HepG2 (cell line): ENCODE results near the gene PIK3CB. TPM values are rescaled to one million over a fixed set of nuclear protein-coding genes. Genes with fewer than 3 reads are reported as not detected.

Experiments
- ATAC-seq: fragments of 200-7000 bp; cut with Tn5 transposase; 3 replicates; pipeline ENCODE4 v1.9.1; 2020; ENCODE audit warnings: mild to moderate bottlenecking, moderate library complexity
- BruUV-seq: library from RNA; stranded (reverse); fragments of 400-500 nt; replicated peaks from 2 replicates; lab custom pipeline; 2021; lab: Mats Ljungman, UMichigan
- CTCF ChIA-PET: fragments of 300-600 bp; formaldehyde crosslinking; extraction: SDS; loops from one replicate; lab custom pipeline; 2021; ENCODE audit warnings: low total read pairs, inconsistent platforms, low intra/inter-chr PET ratio; lab: Yijun Ruan, JAX
- POLR2A ChIA-PET: fragments of 350-600 bp; sonication (Branson Sonifier 250); formaldehyde crosslinking; loops from one replicate; lab custom pipeline; 2020; ENCODE audit warnings: antibody characterized with exemption, inconsistent platforms; lab: Yijun Ruan, JAX
- DNase-seq: peaks from one replicate; pipeline ENCODE4 v3.0.0-alpha.2; 2015; ENCODE audit warnings: low spot score
- FAIRE-seq: peaks from 3 replicates; lab custom pipeline; 2011; peaks lifted over from hg19 to GRCh38; lab: Jason Lieb, UNC
- H2AFZ ChIP-seq: one replicate; pipeline ENCODE4 v1.6.1; 2011; ENCODE audit warnings: low read length, inconsistent platforms
- H3K27ac ChIP-seq: fragments of 300-600 bp; 3 replicates; pipeline ENCODE4 v1.8.0; 2011; ENCODE audit warnings: mixed run types, mild to moderate bottlenecking, mixed read lengths, low read length, inconsistent platforms; ENCODE audit not compliant: insufficient read depth; ENCODE audit errors: extremely low read length
- H3K27me3 ChIP-seq, 2 experiments: fragments of 200-600 bp in 1 of 2; 2 replicates in 1 of 2; 3 replicates in 1 of 2; pipeline versions ENCODE4 v1.6.0 to v1.8.0; 2011; ENCODE audit warnings: low read length in 2 of 2, mild to moderate bottlenecking in 2 of 2, moderate library complexity in 2 of 2, inconsistent platforms in 1 of 2; ENCODE audit not compliant: insufficient read depth in 2 of 2, control insufficient read depth in 1 of 2
- H3K36me3 ChIP-seq, 2 experiments: fragments of 200-600 bp in 1 of 2; replicated peaks in 1 of 2; 2 replicates in 1 of 2; 3 replicates in 1 of 2; pipeline versions ENCODE4 v1.5.1 to v1.8.0; 2011; ENCODE audit warnings: low read length in 2 of 2, inconsistent platforms in 1 of 2; ENCODE audit not compliant: insufficient read depth in 2 of 2, control insufficient read depth in 1 of 2
- H3K4me1 ChIP-seq: 2 replicates; pipeline ENCODE4 v1.5.1; 2012; ENCODE audit warnings: low read length, inconsistent platforms; ENCODE audit not compliant: insufficient read depth
- H3K4me2 ChIP-seq: 2 replicates; pipeline ENCODE4 v1.6.0; 2011; ENCODE audit warnings: low read depth, low read length, inconsistent platforms
- H3K4me3 ChIP-seq, 3 experiments: fragments of 200-600 bp in 1 of 3; sonication (generic), shearing (Covaris generic) in 1 of 3; replicated peaks in 1 of 3; 2 replicates each; pipeline ENCODE4 v1.5.1; 2011 to 2016; ENCODE audit warnings: low read length in 3 of 3, inconsistent platforms in 2 of 3, low read depth in 2 of 3, mild to moderate bottlenecking in 2 of 3, control low read depth in 1 of 3, mixed read lengths in 1 of 3; ENCODE audit not compliant: insufficient read depth in 1 of 3
- H3K79me2 ChIP-seq: one replicate; pipeline ENCODE4 v1.6.1; 2011; ENCODE audit warnings: low read length, inconsistent platforms; ENCODE audit not compliant: insufficient read depth
- H3K9ac ChIP-seq: 2 replicates; pipeline ENCODE4 v1.6.0; 2011; ENCODE audit warnings: mild to moderate bottlenecking, low read depth, low read length, inconsistent platforms; ENCODE audit not compliant: insufficient read depth
- H3K9me3 ChIP-seq: 2 replicates; pipeline ENCODE4 v1.5.1; 2012; ENCODE audit warnings: mild to moderate bottlenecking, low read length
- H4K20me1 ChIP-seq: 2 replicates; pipeline ENCODE4 v1.6.0; 2011; ENCODE audit warnings: inconsistent platforms, mild to moderate bottlenecking, low read length, moderate library complexity; ENCODE audit not compliant: insufficient read depth
- AGO2 ChIP-seq: fragments of 200-400 bp; formaldehyde crosslinking; optimal IDR thresholded peaks from 2 replicates; pipeline ENCODE3; 2017; ENCODE audit warnings: mild to moderate bottlenecking, low read depth, low read length, moderate library complexity
- ETV5 ChIP-seq: IDR thresholded peaks from 2 replicates; pipeline ENCODE4 v1.6.1; 2018; ENCODE audit warnings: missing biosample characterization, missing genetic modification reagents, inconsistent platforms, borderline replicate concordance
- GLI4 ChIP-seq: sonication (generic); formaldehyde crosslinking; IDR thresholded peaks from 2 replicates; pipeline ENCODE4 v1.5.1; 2020; ENCODE audit warnings: missing genetic modification reagents, mild to moderate bottlenecking, moderate library complexity, borderline replicate concordance
- HMGXB3 ChIP-seq: sonication (generic); formaldehyde crosslinking; IDR thresholded peaks from 2 replicates; pipeline ENCODE4 v1.4.0; 2020; ENCODE audit warnings: missing genetic modification reagents, borderline replicate concordance
- IRF1 ChIP-seq: sonication (generic); formaldehyde crosslinking; IDR thresholded peaks from 2 replicates; pipeline ENCODE4 v1.4.0; 2020; ENCODE audit warnings: low read depth, mild to moderate bottlenecking, missing genetic modification reagents
- MNT ChIP-seq: fragments of 450-650 bp; IDR thresholded peaks from 2 replicates; pipeline ENCODE4 v1.6.1; 2016
- NFIB ChIP-seq: sonication (generic); formaldehyde crosslinking; IDR thresholded peaks from 2 replicates; pipeline ENCODE4 v1.9.0; 2021; ENCODE audit warnings: missing genetic modification reagents, mild to moderate bottlenecking, borderline replicate concordance
- SRSF1 ChIP-seq: fragments of 200-400 bp; formaldehyde crosslinking; optimal IDR thresholded peaks from 2 replicates; pipeline ENCODE3; 2017; ENCODE audit warnings: mild to moderate bottlenecking, low read depth, low read length, moderate library complexity
- TEF ChIP-seq: sonication (generic); formaldehyde crosslinking; IDR thresholded peaks from 2 replicates; pipeline ENCODE4 v1.5.0; 2020; ENCODE audit warnings: missing genetic modification reagents
- TOE1 ChIP-seq: sonication (generic); formaldehyde crosslinking; IDR thresholded peaks from 2 replicates; pipeline ENCODE4 v1.4.0; 2020; ENCODE audit warnings: mild to moderate bottlenecking, missing genetic modification reagents
- ZNF121 ChIP-seq: sonication (generic); formaldehyde crosslinking; IDR thresholded peaks from 2 replicates; pipeline ENCODE4 v1.5.0; 2020; ENCODE audit warnings: mild to moderate bottlenecking, missing genetic modification reagents
- ZNF644 ChIP-seq: IDR thresholded peaks from 2 replicates; pipeline ENCODE4 v1.6.1; 2016; ENCODE audit warnings: low read depth
- WGBS: methylation state at CpG from one replicate; pipeline ENCODE4 v1.1.6; 2017; ENCODE audit warnings: low lambda C conversion rate; 5-methylcytosine and 5-hydroxymethylcytosine counted together
- in situ Hi-C: cut with HindIII; loops from 2 replicates; pipeline ENCODE4 v1.10.0; 2017; ENCODE audit warnings: low pct_unique_long_range_greater_than_20kb; ENCODE audit not compliant: extremely low pct_ligation_motif_present
- intact Hi-C: fragments of 100-400 bp; cut with micrococcal nuclease; formaldehyde crosslinking; loops from one replicate; pipeline ENCODE4 v1.10.0; 2022; ENCODE audit not compliant: unreplicated experiment
- polyA plus RNA-seq, 8 experiments: library from polyadenylated mRNA; depleted of rRNA in 3 of 8; stranded (reverse) in 7 of 8; unstranded in 1 of 8; fragments of >200 nt; fragmentation: Illumina TruSeq in 4 of 8; extraction: Trizol in 4 of 8; gene quantifications; 2 replicates each; pipeline versions ENCODE4 v1.2.1 to v1.2.3, GENCODE V29; 2011 to 2016; ENCODE audit warnings: low read depth in 4 of 8, missing spikeins in 1 of 8, mixed read lengths in 1 of 8; ENCODE audit not compliant: insufficient read depth in 1 of 8
- total RNA-seq, 5 experiments: library from RNA; depleted of rRNA; stranded (reverse); fragments of >200 nt; fragmentation: Illumina TruSeq; extraction: Trizol; gene quantifications; 2 replicates each; pipeline ENCODE4 v1.2.3, GENCODE V29; 2016; ENCODE audit warnings: low read depth in 1 of 5

Gene PIK3CB
- total and polyA plus RNA-seq, 2 of the 13 experiments (the other 11 are each of a cell fraction or from before 2014, with no cell fraction given), result 6.6 to 18.7 TPM

- H3K36me3 ChIP-seq, result peaks cover 1 to 8% of the 10 kb centered on the region in 2 experiments; a peak in 2 of 5 replicates
- BruUV-seq, result no TSS peak
- no peak overlapping the region for H2AFZ ChIP-seq
- WGBS, result 97% methylated on average over 2 of the region's 2 CpGs
- no peak overlapping the region for H3K4me2 ChIP-seq
- ChIA-PET POLR2A (no interaction called here), CTCF (no interaction called here)
- FAIRE-seq, result no peak
- in situ Hi-C loops (no loop called here), intact Hi-C loops (no loop called here)
- H4K20me1 ChIP-seq, result 0 out of 2 replicates have a peak, but pooled peaks cover 7% of the 10 kb centered on the region
- no peak overlapping the region for H3K4me3 ChIP-seq
- H3K27me3 ChIP-seq, result no peaks in the 10 kb centered on the region
- no peak overlapping the region for H3K9ac ChIP-seq
- H3K27ac ChIP-seq, result no peak overlapping the region
- no peak for ATAC-seq
- no peaks in the 10 kb centered on the region for H3K4me1 ChIP-seq
- DNase-seq, result no peak
- no peaks in the 10 kb centered on the region for H3K9me3 ChIP-seq
- H3K79me2 ChIP-seq, result peaks cover 7% of the 10 kb centered on the region
- TF ChIP-seq MNT (no peak), TEF (CRISPR knock-in tag) (no peak), GLI4 (CRISPR knock-in tag) (no peak), ZNF121 (no peak), IRF1 (CRISPR knock-in tag) (no peak), ETV5 (no peak), AGO2 (no peak), HMGXB3 (no peak), NFIB (no peak), SRSF1 (no peak), ZNF644 (CRISPR knock-in tag) (no peak), TOE1 (CRISPR knock-in tag) (no peak)
Observed at GRCh38 chr3:138761002-138761401, 73.7 kb downstream of the PIK3CB start.
